Nephron progenitor cell (in vitro differentiated cells): ENCODE results near the gene KRT20.

ENCODE experiments used
- DNase-seq: peaks from one replicate; pipeline ENCODE4 v3.0.0; 2021
- H3K27ac Mint-ChIP-seq: 2 replicates; pipeline ENCODE4 v1.8.0; 2021; ENCODE audit warnings: mild to moderate bottlenecking, moderate library complexity, mixed read lengths
- H3K27me3 Mint-ChIP-seq: 2 replicates; pipeline ENCODE4 v1.8.0; 2021; ENCODE audit warnings: mild to moderate bottlenecking, low read depth, mixed read lengths; ENCODE audit not compliant: poor library complexity
- H3K36me3 Mint-ChIP-seq: 2 replicates; pipeline ENCODE4 v1.8.0; 2021; ENCODE audit warnings: low read depth, mixed read lengths
- H3K4me1 Mint-ChIP-seq: 2 replicates; pipeline ENCODE4 v1.8.0; 2021; ENCODE audit warnings: mixed read lengths
- H3K4me3 Mint-ChIP-seq: 2 replicates; pipeline ENCODE4 v1.8.0; 2021; ENCODE audit warnings: mild to moderate bottlenecking, moderate library complexity, mixed read lengths
- H3K9me3 Mint-ChIP-seq: 2 replicates; pipeline ENCODE4 v1.8.0; 2021; ENCODE audit warnings: mild to moderate bottlenecking, moderate library complexity, mixed read lengths
- TF ChIP-seq, protein P1 (sequence below): fragments of 200-600 bp; sonication (generic); IDR thresholded peaks from 2 replicates; pipeline ENCODE4 v1.5.0; 2021; ENCODE audit warnings: antibody characterized with exemption

KRT20 gene

DNA sequence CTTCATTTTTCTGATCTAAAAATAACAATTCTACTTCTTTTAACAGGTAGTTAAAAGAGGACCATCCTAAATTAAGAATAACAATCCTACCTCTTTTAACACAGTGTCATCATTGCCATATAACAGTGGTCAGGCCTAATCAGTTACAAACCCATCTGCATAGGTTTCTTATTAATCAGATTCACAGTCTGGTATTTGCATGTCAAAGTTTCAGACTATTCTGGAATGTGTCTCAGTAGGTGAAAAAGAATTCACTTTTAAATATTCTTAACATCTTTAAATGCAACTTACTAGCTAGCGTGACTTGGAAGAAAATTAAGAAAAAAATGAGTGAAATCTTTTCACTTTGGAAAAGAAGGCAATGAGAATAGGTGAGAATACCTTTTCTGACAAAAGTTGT lies 11.2 kb downstream of the KRT20 start:
- DNase-seq: no peak
- TF ChIP-seq, protein P1, sequence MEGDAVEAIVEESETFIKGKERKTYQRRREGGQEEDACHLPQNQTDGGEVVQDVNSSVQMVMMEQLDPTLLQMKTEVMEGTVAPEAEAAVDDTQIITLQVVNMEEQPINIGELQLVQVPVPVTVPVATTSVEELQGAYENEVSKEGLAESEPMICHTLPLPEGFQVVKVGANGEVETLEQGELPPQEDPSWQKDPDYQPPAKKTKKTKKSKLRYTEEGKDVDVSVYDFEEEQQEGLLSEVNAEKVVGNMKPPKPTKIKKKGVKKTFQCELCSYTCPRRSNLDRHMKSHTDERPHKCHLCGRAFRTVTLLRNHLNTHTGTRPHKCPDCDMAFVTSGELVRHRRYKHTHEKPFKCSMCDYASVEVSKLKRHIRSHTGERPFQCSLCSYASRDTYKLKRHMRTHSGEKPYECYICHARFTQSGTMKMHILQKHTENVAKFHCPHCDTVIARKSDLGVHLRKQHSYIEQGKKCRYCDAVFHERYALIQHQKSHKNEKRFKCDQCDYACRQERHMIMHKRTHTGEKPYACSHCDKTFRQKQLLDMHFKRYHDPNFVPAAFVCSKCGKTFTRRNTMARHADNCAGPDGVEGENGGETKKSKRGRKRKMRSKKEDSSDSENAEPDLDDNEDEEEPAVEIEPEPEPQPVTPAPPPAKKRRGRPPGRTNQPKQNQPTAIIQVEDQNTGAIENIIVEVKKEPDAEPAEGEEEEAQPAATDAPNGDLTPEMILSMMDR: no peak
- H3K4me3 Mint-ChIP-seq: no peak overlapping the region
- no peak overlapping the region for H3K27ac Mint-ChIP-seq
- H3K27me3 Mint-ChIP-seq: peaks cover 15% of the 10 kb centered on the region
- H3K4me1 Mint-ChIP-seq: no peaks in the 10 kb centered on the region
- H3K36me3 Mint-ChIP-seq: no peaks in the 10 kb centered on the region
- H3K9me3 Mint-ChIP-seq: no peaks in the 10 kb centered on the region

DNA sequence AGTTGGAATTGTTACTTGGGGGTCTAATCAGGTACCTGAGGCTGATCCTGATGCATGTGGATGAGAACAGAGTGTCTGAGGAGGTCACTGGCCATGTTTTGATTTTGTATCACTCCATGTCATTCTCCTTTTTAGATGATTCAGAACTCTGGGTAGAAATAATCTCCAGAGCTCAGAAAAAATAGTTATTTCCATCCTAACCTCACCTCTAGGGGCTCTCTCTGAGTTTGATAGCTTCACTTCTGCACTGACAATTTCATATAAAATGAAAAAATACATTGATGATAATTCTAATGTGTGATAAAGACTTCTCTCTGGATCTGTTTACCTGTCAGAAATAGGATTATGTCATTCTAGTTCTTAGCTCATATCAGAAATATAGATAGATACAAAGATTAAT lies 11.8 kb downstream of the KRT20 start:
- H3K9me3 Mint-ChIP-seq: no peaks in the 10 kb centered on the region
- no peak overlapping the region for H3K27ac Mint-ChIP-seq
- H3K36me3 Mint-ChIP-seq: no peaks in the 10 kb centered on the region
- no peak for DNase-seq
- no peaks in the 10 kb centered on the region for H3K4me1 Mint-ChIP-seq
- H3K4me3 Mint-ChIP-seq: no peak overlapping the region
- TF ChIP-seq, protein P1: no peak
- H3K27me3 Mint-ChIP-seq: peaks cover 15% of the 10 kb centered on the region

DNA sequence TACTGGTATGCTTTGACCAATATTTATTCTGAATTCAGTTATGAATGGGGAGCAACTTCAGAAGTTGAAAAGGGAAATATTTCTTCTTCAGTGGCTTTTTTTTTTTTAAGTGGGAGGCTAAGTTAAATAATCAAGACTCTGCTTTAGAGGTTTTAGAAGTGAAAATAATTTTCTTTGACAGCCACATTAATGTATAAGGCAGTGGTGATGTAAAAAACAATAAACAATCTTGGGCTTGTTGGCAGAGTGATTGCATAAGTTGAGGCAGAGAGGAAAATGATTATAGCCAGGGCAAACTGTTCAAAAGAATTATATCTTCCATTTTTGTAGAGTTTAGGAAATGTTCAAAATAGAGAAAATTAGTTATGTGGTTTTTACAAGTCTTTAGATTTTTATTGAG lies 12.6 kb downstream of the KRT20 start:
- no peak for DNase-seq
- H3K4me3 Mint-ChIP-seq: no peak overlapping the region
- no peaks in the 10 kb centered on the region for H3K9me3 Mint-ChIP-seq
- H3K36me3 Mint-ChIP-seq: no peaks in the 10 kb centered on the region
- no peak overlapping the region for H3K27ac Mint-ChIP-seq
- H3K4me1 Mint-ChIP-seq: no peaks in the 10 kb centered on the region
- TF ChIP-seq, protein P1: no peak
- peaks cover 12% of the 10 kb centered on the region for H3K27me3 Mint-ChIP-seq

DNA sequence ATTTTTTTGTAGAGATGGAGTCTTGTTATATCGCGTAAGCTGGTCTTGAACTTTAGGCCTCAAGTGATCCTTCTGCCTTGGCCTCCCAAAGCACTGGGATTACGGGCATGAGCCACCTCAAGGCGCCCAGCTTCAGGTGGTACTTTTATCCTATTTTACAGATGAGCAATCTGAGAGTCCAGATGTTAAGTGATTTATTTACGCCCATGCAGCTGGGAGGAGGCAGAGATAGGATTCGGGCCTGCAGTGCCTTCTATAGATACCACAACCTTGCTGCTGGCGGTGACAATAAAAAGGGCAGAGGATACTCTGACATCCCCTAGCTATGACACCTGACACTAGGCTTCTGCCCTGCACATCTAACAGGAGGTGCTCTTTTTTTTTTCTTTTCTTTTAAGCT lies 13.7 kb downstream of the KRT20 start:
- Mint-ChIP-seq H3K27me3 (peaks cover 20% of the 10 kb centered on the region), H3K27ac (no peak overlapping the region), H3K9me3 (no peaks in the 10 kb centered on the region), H3K4me3 (no peak overlapping the region), H3K4me1 (no peaks in the 10 kb centered on the region), H3K36me3 (no peaks in the 10 kb centered on the region)
- DNase-seq: no peak
- TF ChIP-seq, protein P1: no peak

DNA sequence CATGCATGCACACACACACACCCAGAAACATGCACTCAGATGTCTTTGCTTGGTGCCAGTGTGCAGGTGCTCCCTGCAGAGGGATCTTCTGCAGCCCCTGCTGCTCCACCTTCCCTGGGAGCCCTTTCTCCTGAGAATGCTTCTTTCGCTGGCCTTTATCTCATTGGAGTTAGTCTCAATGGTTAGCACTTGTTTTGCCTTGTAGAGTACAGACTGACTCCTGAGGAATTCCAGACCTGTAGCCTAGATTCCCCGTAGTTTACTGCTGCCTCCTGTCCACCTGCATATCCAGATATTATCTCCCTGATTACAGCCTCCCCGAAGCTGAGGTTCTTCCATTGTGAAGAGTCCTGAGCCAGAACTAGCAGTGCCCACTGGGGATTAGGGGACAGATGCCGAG lies 14.9 kb downstream of the KRT20 start:
- no peaks in the 10 kb centered on the region for H3K4me1 Mint-ChIP-seq
- TF ChIP-seq, protein P1: no peak
- no peak for DNase-seq
- H3K36me3 Mint-ChIP-seq: no peaks in the 10 kb centered on the region
- H3K4me3 Mint-ChIP-seq: no peak overlapping the region
- no peak overlapping the region for H3K27ac Mint-ChIP-seq
- H3K9me3 Mint-ChIP-seq: no peaks in the 10 kb centered on the region
- H3K27me3 Mint-ChIP-seq: peaks cover 22% of the 10 kb centered on the region

DNA sequence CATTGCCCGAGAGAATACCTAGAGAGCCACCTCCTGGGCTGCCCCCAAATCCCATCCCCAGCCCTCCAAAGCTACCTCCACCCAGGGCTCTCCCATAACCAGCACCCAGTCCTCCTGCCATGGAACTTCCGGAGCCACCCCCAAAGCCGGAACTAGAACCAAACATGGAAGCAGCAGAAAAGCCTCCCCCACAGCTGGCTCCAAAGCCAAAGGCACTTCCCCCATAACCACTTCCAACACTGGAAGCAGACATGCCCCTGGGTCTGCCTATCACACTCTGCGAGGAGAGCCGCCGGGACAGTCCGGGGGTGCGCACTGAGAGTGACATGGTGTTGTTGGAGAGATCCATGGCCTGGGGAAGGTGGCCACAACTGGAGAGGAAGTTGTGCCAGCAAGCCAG lies 18.2 kb downstream of the KRT20 start, which contains the start of gene KRT12:
Gene KRT12 (minus strand): TSS at position 386 of the 400 bp plus-strand sequence. CDS start 37 bp downstream, at position 349.
- Mint-ChIP-seq H3K36me3 (no peaks in the 10 kb centered on the region), H3K4me3 (no peak within 1 kb of the TSS), H3K27ac (no peak within 1 kb of the TSS), H3K4me1 (no peaks in the 10 kb centered on the region), H3K9me3 (no peaks in the 10 kb centered on the region), H3K27me3 (peaks cover 31% of the 10 kb centered on the region)
- DNase-seq: no peak
- TF ChIP-seq, protein P1: no peak
